CD8-positive, alpha-beta memory T cell (primary cell): ENCODE data around the gene ELF2. TPM values are rescaled to one million over a fixed set of nuclear protein-coding genes. Genes with fewer than 3 reads are reported as not detected.
"Not testable (repeated sequence)": the region's sequence is repeated elsewhere in the genome, so short reads cannot be mapped to it uniquely, and the experiment has no call there.

Experiments used
- CTCF ChIA-PET: fragments of 350-600 bp; sonication (Branson Sonifier 250); formaldehyde crosslinking; loops from one replicate; lab custom pipeline; 2021; ENCODE audit warnings: antibody characterized with exemption; lab: Charles Lee
- POLR2A ChIA-PET: fragments of 350-600 bp; sonication (Branson Sonifier 250); formaldehyde crosslinking; loops from one replicate; lab custom pipeline; 2021; ENCODE audit warnings: antibody characterized with exemption; lab: Charles Lee
- DNase-seq, 5 donors: peaks; one replicate each; pipeline versions ENCODE4 v3.0.0 to v3.0.0-alpha.2; 2020 to 2022; ENCODE audit warnings: mixed read lengths in 1 of 5
- H3K27ac ChIP-seq: one replicate; pipeline ENCODE4 v1.7.0; 2013; ENCODE audit warnings: low read depth, mild to moderate bottlenecking, low read length, moderate library complexity
- H3K27me3 ChIP-seq: 2 replicates; pipeline ENCODE4 v1.7.0; 2013; ENCODE audit warnings: low read length, mild to moderate bottlenecking; ENCODE audit not compliant: insufficient read depth, poor library complexity, severe bottlenecking
- H3K36me3 ChIP-seq: 2 replicates; pipeline ENCODE4 v1.7.0; 2013; ENCODE audit warnings: mild to moderate bottlenecking, low read length, moderate library complexity; ENCODE audit not compliant: insufficient read depth
- H3K4me1 ChIP-seq: 2 replicates; pipeline ENCODE4 v1.7.0; 2013; ENCODE audit warnings: mild to moderate bottlenecking, low read length, moderate library complexity; ENCODE audit not compliant: insufficient read depth
- H3K4me3 ChIP-seq: 2 replicates; pipeline ENCODE4 v1.7.0; 2013; ENCODE audit warnings: mild to moderate bottlenecking, low read length
- H3K9me3 ChIP-seq: 2 replicates; pipeline ENCODE4 v1.7.0; 2013; ENCODE audit warnings: mild to moderate bottlenecking, low read length
- H3K27ac Mint-ChIP-seq, 8 donors: one replicate each; pipeline ENCODE4 v1.8.0; 2020 to 2021; ENCODE audit warnings: mixed read lengths in 8 of 8, mild to moderate bottlenecking in 6 of 8, inconsistent platforms in 3 of 8, moderate library complexity in 3 of 8
- H3K27me3 Mint-ChIP-seq, 2 donors: one replicate each; pipeline ENCODE4 v1.8.0; 2020 to 2021; ENCODE audit warnings: mixed read lengths in 2 of 2, mild to moderate bottlenecking in 1 of 2, moderate library complexity in 1 of 2
- H3K36me3 Mint-ChIP-seq, 3 donors: one replicate each; pipeline ENCODE4 v1.8.0; 2020 to 2021; ENCODE audit warnings: mixed read lengths in 3 of 3, inconsistent platforms in 1 of 3, mild to moderate bottlenecking in 1 of 3
- H3K4me1 Mint-ChIP-seq, 3 donors: one replicate each; pipeline ENCODE4 v1.8.0; 2020 to 2021; ENCODE audit warnings: mixed read lengths in 3 of 3, inconsistent platforms in 1 of 3, mild to moderate bottlenecking in 1 of 3
- H3K4me3 Mint-ChIP-seq, 7 donors: one replicate each; pipeline ENCODE4 v1.8.0; 2020 to 2021; ENCODE audit warnings: mixed read lengths in 7 of 7, mild to moderate bottlenecking in 6 of 7, moderate library complexity in 4 of 7, inconsistent platforms in 2 of 7
- H3K9me3 Mint-ChIP-seq, 5 donors: one replicate each; pipeline ENCODE4 v1.8.0; 2020 to 2022; ENCODE audit warnings: mixed read lengths in 5 of 5, mild to moderate bottlenecking in 3 of 5, moderate library complexity in 2 of 5, inconsistent platforms in 1 of 5
- polyA plus RNA-seq: library from polyadenylated mRNA; unstranded; fragments of 300-500 nt; fragmentation: Illumina TruSeq; gene quantifications from one replicate; pipeline ENCODE4 v1.2.3, GENCODE V29; 2021
- total RNA-seq, 2 experiments: library from RNA; stranded (reverse); gene quantifications; one replicate each; pipeline ENCODE4 v1.2.3, GENCODE V29; 2021

ELF2 gene
- total and polyA plus RNA-seq, 3 experiments from 2014 or later, result 26.6 to 32.5 (median 27.4) TPM

DNA sequence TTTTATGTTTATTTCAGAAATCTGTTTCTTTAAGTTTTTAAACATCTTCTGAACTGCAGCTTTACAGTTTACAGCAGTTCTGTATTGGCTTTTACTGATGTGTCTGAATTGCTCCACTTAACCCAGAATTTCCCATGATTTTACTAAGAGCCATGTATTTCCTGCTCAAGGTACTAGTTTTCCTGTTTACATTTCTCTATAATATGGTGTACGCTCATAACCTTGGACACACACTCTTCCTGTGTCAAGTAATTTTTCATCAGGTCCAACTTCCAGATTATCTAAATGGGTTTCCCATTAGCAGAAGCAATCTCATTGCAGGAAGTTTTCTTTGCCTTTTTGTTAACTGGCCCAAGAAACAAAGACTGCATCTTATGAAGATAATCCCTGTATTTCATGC, 12.3 kb downstream of the ELF2 start:
- Mint-ChIP-seq H3K27me3 (no peaks in the 10 kb centered on the region), H3K27ac (no peak overlapping the region), H3K4me1 (peaks cover 12 to 21% (median 15%) of the 10 kb centered on the region in 3 donors), H3K9me3 (no peaks in the 10 kb centered on the region), H3K4me3 (no peak overlapping the region), H3K36me3 (no peaks in the 10 kb centered on the region)
- H3K4me3 ChIP-seq, result no peak overlapping the region
- ChIA-PET CTCF (no interaction called here), POLR2A (no interaction called here)
- H3K9me3 ChIP-seq, result no peaks in the 10 kb centered on the region
- H3K4me1 ChIP-seq, result no peaks in the 10 kb centered on the region
- H3K27me3 ChIP-seq, result no peaks in the 10 kb centered on the region
- H3K27ac ChIP-seq, result no peak overlapping the region
- H3K36me3 ChIP-seq, result no peaks in the 10 kb centered on the region
- no peak for DNase-seq

DNA sequence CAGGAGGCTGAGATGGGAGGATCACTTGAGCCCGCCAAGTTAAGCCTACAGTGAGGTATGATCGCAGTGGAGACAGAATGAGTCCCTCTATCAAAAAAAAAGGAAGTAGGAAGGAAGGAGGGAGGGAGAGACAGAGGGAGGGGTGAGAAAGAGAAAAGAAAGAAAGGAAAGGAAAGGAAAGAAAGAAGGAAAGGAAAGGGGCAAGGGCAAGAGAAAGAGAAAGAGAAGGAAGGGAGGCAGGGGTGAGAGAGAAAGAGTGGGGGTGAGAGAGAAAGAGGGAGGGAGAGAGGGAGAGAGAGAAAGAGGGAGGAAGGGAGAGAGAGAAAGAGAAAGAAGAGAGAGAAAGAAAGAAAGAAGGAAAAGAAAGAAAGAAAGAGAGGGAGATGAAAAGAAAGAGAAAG, 13.2 kb downstream of the ELF2 start:
- H3K27me3 Mint-ChIP-seq, result no peaks in the 10 kb centered on the region
- POLR2A ChIA-PET, result no interaction called here

DNA sequence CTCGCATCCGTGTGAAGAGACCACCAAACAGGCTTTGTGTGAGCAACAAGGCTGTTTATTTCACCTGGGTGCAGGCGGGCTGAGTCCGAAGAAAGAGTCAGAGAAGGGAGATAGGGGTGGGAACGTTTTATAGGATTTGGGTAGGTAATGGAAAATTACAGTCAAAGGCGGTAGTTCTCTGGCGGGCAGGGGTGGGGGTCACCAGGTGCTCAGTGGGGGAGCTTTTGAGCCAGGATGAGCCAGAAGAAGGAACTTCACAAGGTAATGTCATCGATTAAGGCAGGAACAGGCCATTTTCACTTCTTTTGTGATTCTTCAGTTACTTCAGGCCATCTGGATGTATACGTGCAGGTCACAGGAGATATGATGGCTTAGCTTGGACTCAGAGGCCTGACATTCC, 19.0 kb downstream of the ELF2 start:
- H3K4me3 ChIP-seq, DNase-seq, H3K36me3 Mint-ChIP-seq, H3K27ac ChIP-seq, H3K27me3 ChIP-seq, H3K27ac Mint-ChIP-seq, H3K9me3 ChIP-seq, H3K36me3 ChIP-seq, POLR2A ChIA-PET, H3K4me1 ChIP-seq, H3K27me3 Mint-ChIP-seq, CTCF ChIA-PET, H3K9me3 Mint-ChIP-seq, H3K4me3 Mint-ChIP-seq: not testable (repeated sequence)
- H3K4me1 Mint-ChIP-seq, result peaks cover 5 to 14% (median 8%) of the 10 kb centered on the region in 3 donors

More for the DNA sequence above, 13.2 kb downstream of the ELF2 start:
- no peak overlapping the region for H3K27ac Mint-ChIP-seq
- H3K36me3 ChIP-seq, result no peaks in the 10 kb centered on the region
- H3K27me3 ChIP-seq, result no peaks in the 10 kb centered on the region
- no peaks in the 10 kb centered on the region for H3K9me3 ChIP-seq
- CTCF ChIA-PET, result no interaction called here
- no peaks in the 10 kb centered on the region for H3K4me1 ChIP-seq
- H3K4me3 ChIP-seq, result no peak overlapping the region
- H3K4me1 Mint-ChIP-seq, result peaks cover 12 to 21% (median 15%) of the 10 kb centered on the region in 3 donors
- no peaks in the 10 kb centered on the region for H3K9me3 Mint-ChIP-seq
- no peak overlapping the region for H3K27ac ChIP-seq
- DNase-seq, result no peak
- H3K4me3 Mint-ChIP-seq, result no peak overlapping the region
- H3K36me3 Mint-ChIP-seq, result peaks cover 0 to 2% (median 2%) of the 10 kb centered on the region in 3 donors

DNA sequence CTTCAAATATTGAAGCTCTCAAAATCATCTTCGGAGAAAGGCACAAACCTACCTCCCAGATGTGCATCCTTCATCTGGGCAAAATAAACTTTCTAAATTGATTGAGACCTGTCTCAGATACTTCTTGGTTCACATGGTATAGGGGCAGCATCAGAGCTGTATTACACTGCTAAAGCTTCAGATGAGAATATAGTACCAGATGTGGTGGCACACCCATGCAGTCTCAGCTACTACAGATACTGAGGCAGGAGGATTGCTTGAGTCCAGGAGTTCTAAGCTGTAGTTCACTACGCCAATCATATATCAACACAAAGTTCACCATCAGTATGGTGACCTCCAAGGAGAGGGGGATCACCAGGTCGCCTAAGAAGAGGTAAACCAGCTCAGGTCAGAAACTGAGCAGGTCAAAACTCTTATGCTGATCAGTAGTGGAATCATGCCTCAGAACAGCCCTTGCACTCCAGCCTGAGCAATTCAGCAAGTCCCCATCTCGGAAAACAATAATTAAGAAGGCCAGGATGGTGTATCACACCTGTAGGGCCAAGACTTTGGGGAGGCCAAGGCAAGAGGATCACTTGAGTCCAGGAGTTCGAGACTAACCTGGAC, 22.0 kb downstream of the ELF2 start:
- ChIA-PET POLR2A (interaction anchor here (1.0 kb wide), 1 partner anchor 21 kb away, joined by 3 read pairs; no protein-coding TSS in a partner anchor), CTCF (no interaction called here)
- peak overlapping the region in 1 of 7 donors; percentile 28 for H3K4me3 Mint-ChIP-seq
- no peak for DNase-seq
- H3K36me3 ChIP-seq, result no peaks in the 10 kb centered on the region
- no peaks in the 10 kb centered on the region for H3K27me3 ChIP-seq
- no peaks in the 10 kb centered on the region for H3K9me3 Mint-ChIP-seq
- peaks cover 0 to 2% of the 10 kb centered on the region in 2 donors for H3K27me3 Mint-ChIP-seq
- no peaks in the 10 kb centered on the region for H3K4me1 ChIP-seq
- H3K36me3 Mint-ChIP-seq, result peaks cover 0 to 2% (median 2%) of the 10 kb centered on the region in 3 donors
- H3K4me3 ChIP-seq, result no peak overlapping the region
- H3K27ac Mint-ChIP-seq, result peak overlapping the region in 1 of 8 donors; percentile 30
- no peaks in the 10 kb centered on the region for H3K9me3 ChIP-seq
- peaks cover 5 to 14% (median 8%) of the 10 kb centered on the region in 3 donors for H3K4me1 Mint-ChIP-seq
- H3K27ac ChIP-seq, result peak overlapping the region; percentile 35

DNA sequence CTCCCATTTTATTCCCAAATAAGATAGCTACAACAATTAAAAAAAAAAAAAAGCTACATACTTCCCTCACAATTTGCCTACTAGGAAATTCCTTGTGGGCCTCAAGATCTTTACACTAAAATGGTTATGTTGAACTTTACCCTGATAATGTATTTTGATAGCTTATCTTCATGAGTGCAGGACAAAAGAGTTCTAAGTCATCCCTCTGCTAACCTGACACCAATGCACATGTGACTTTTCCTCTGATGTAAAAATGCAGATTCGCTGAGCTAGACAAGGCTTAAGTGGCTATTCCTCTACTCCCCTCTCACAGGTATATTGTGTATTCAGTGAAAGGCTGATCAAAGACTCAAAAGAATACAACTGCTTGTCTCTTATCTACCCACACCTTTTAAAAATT, 22.5 kb downstream of the ELF2 start:
- no peak for DNase-seq
- peaks cover 0 to 2% of the 10 kb centered on the region in 2 donors for H3K27me3 Mint-ChIP-seq
- Histone ChIP-seq H3K4me1 (no peaks in the 10 kb centered on the region), H3K36me3 (no peaks in the 10 kb centered on the region), H3K27ac (peak overlapping the region; percentile 35), H3K27me3 (no peaks in the 10 kb centered on the region), H3K9me3 (no peaks in the 10 kb centered on the region), H3K4me3 (no peak overlapping the region)
- CTCF ChIA-PET, result interaction anchor here (1.5 kb wide), 1 partner anchor 71 kb away, joined by 4 read pairs; no protein-coding TSS in a partner anchor
- peak overlapping the region in 1 of 7 donors; percentile 28 for H3K4me3 Mint-ChIP-seq
- peaks cover 0 to 2% (median 2%) of the 10 kb centered on the region in 3 donors for H3K36me3 Mint-ChIP-seq
- POLR2A ChIA-PET, result no interaction called here
- H3K27ac Mint-ChIP-seq, result no peak overlapping the region
- peaks cover 5 to 14% (median 8%) of the 10 kb centered on the region in 3 donors for H3K4me1 Mint-ChIP-seq
- no peaks in the 10 kb centered on the region for H3K9me3 Mint-ChIP-seq

DNA sequence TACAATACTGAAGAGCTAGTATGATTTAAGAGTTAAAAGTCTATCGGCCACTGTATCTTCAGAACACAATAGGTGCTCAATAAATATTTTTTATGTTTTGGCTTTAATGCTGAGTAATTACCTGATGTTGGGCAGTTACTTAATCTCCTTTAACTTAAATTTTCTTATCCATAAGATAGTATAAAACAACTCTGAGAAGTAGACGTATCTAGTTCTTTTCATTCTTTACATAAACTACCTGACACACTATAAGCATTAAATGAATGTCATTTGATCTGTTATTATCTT, 22.9 kb downstream of the ELF2 start:
- DNase-seq, result no peak
- CTCF ChIA-PET, result interaction anchor here (1.2 to 1.5 kb wide), 2 partner anchors 27 to 70 kb away, joined by 3 to 4 read pairs; no protein-coding TSS in a partner anchor
- H3K27ac Mint-ChIP-seq, result no peak overlapping the region
- H3K4me1 Mint-ChIP-seq, result peaks cover 5 to 14% (median 8%) of the 10 kb centered on the region in 3 donors
- Histone ChIP-seq H3K9me3 (no peaks in the 10 kb centered on the region), H3K4me3 (no peak overlapping the region), H3K36me3 (no peaks in the 10 kb centered on the region), H3K27ac (peak overlapping the region; percentile 3), H3K4me1 (no peaks in the 10 kb centered on the region), H3K27me3 (no peaks in the 10 kb centered on the region)
- H3K36me3 Mint-ChIP-seq, result peaks cover 0 to 1% (median 0%) of the 10 kb centered on the region in 3 donors
- POLR2A ChIA-PET, result no interaction called here
- H3K27me3 Mint-ChIP-seq, result peaks cover 0 to 2% of the 10 kb centered on the region in 2 donors
- H3K4me3 Mint-ChIP-seq, result no peak overlapping the region
- H3K9me3 Mint-ChIP-seq, result no peaks in the 10 kb centered on the region

DNA sequence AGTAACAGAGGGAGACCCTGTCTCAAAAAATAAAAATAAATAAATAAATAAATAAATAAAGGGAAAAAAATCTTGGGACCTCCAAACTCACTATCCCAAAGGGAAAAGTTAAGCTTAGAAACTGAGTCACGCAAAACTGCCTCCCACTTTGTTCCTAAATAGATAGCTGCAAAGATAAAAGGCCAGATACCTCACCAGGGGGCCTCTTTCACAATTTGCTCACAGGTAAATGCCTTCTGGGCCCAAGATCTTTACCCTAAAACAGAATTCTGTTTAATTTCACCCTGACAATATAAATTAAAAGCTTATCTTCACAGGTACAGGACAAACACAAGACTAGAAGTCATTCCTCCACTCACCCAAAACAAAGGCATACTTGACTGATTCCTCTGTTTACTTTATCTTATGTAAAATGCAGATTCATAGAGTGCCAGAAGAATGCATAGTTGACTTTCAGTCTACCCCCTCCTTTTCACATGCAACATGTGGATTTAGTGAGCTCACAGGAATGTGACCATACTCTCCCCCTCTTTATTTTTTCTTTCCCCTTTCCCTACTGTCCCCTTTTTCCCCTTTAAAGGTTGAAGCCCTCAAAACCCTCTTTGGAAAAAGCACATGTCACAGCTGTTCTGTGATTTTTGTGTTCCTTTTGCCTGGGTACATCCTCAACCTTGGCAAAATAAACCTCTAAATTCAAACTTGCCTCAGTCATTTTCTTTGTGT, 23.4 kb downstream of the ELF2 start:
- Histone ChIP-seq H3K36me3 (no peaks in the 10 kb centered on the region), H3K4me3 (no peak overlapping the region), H3K9me3 (no peaks in the 10 kb centered on the region), H3K27ac (peak overlapping the region; percentile 3), H3K27me3 (no peaks in the 10 kb centered on the region), H3K4me1 (no peaks in the 10 kb centered on the region)
- H3K27ac Mint-ChIP-seq, result peak overlapping the region in 1 of 8 donors; percentile 14
- ChIA-PET CTCF (interaction anchor here (1.2 to 1.5 kb wide), 2 partner anchors 28 to 70 kb away, joined by 3 to 4 read pairs; no protein-coding TSS in a partner anchor), POLR2A (no interaction called here)
- no peaks in the 10 kb centered on the region for H3K9me3 Mint-ChIP-seq
- H3K4me1 Mint-ChIP-seq, result peaks cover 5 to 14% (median 8%) of the 10 kb centered on the region in 3 donors
- no peak for DNase-seq
- no peak overlapping the region for H3K4me3 Mint-ChIP-seq
- peaks cover 0 to 2% of the 10 kb centered on the region in 2 donors for H3K27me3 Mint-ChIP-seq
- H3K36me3 Mint-ChIP-seq, result no peaks in the 10 kb centered on the region

DNA sequence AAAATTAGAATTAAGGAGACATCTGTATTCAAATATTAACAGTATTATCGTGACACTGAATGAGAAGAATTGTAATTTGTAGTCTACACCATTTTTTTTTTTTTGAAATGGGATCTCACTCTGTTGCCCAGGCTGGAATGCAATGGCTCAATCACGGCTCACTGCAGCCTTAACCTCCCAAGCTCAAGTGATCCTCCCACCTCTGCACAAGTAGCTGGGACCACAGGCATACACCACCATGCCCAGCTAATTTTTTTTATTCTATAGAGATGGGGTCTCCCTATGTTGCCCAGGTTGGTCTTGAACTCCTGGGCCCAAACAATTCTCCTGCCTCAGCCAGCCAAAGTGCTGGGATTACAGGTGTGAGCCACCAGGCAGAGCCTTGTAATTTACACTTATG, 24.8 kb downstream of the ELF2 start:
- DNase-seq, result no peak
- Histone ChIP-seq H3K27me3 (no peaks in the 10 kb centered on the region), H3K4me1 (no peaks in the 10 kb centered on the region), H3K27ac (no peak overlapping the region), H3K36me3 (no peaks in the 10 kb centered on the region), H3K4me3 (no peak overlapping the region), H3K9me3 (no peaks in the 10 kb centered on the region)
- Mint-ChIP-seq H3K27me3 (peaks cover 0 to 2% of the 10 kb centered on the region in 2 donors), H3K9me3 (no peaks in the 10 kb centered on the region), H3K4me1 (peaks cover 5 to 14% (median 8%) of the 10 kb centered on the region in 3 donors), H3K36me3 (peaks cover 0 to under 1% (median 0%) of the 10 kb centered on the region in 3 donors), H3K4me3 (no peak overlapping the region), H3K27ac (no peak overlapping the region)
- ChIA-PET POLR2A (no interaction called here), CTCF (no interaction called here)
